B cell (primary cell): Measurements from ENCODE around the gene KSR1. TPM values are rescaled to one million over a fixed set of nuclear protein-coding genes. Genes with fewer than 3 reads are reported as not detected.
"Not testable (repeated sequence)": the region's sequence is repeated elsewhere in the genome, so short reads cannot be mapped to it uniquely, and the experiment has no call there.

Experiments
- ATAC-seq: fragments of 200-7000 bp; cut with Tn5 transposase; one replicate; pipeline ENCODE4 v1.10.0; 2021; ENCODE audit warnings: low read depth, mild to moderate bottlenecking, moderate number of reproducible peaks, moderate library complexity
- CTCF ChIA-PET: fragments of 350-600 bp; sonication (Branson Sonifier 250); formaldehyde crosslinking; loops from one replicate; lab custom pipeline; 2021; ENCODE audit warnings: antibody characterized with exemption, inconsistent platforms; lab: Charles Lee
- POLR2A ChIA-PET: fragments of 350-600 bp; sonication (Branson Sonifier 250); formaldehyde crosslinking; loops from one replicate; lab custom pipeline; 2021; ENCODE audit warnings: antibody characterized with exemption; lab: Charles Lee
- DNase-seq: peaks from one replicate; pipeline ENCODE4 v3.0.0; 2013
- H2AFZ ChIP-seq: 2 replicates; pipeline ENCODE4 v1.6.1; 2012; ENCODE audit warnings: mild to moderate bottlenecking, low read depth, low read length; ENCODE audit not compliant: insufficient read depth, poor library complexity, severe bottlenecking
- H3K27ac ChIP-seq, 2 donors: 1 replicate in 1 of 2; 2 replicates in 1 of 2; pipeline ENCODE4 v1.5.1; 2012 to 2013; ENCODE audit warnings: low read length in 2 of 2, mild to moderate bottlenecking in 2 of 2, moderate library complexity in 1 of 2
- H3K27me3 ChIP-seq, 4 experiments: fragments of 200-600 bp in 1 of 4; sonication (generic) in 1 of 4; replicated peaks in 1 of 4; 1 replicate in 2 of 4; 2 replicates in 2 of 4; pipeline versions ENCODE4 v1.6.1 to v1.7.0; 2013 to 2016; ENCODE audit warnings: low read length in 3 of 4, mild to moderate bottlenecking in 2 of 4, mixed read lengths in 1 of 4, moderate library complexity in 1 of 4; ENCODE audit not compliant: insufficient read depth in 4 of 4, control insufficient read depth in 3 of 4; ENCODE audit errors: control extremely low read depth in 1 of 4
- H3K36me3 ChIP-seq, 2 experiments: replicated peaks in 1 of 2; 1 replicate in 1 of 2; 2 replicates in 1 of 2; pipeline versions ENCODE4 v1.6.1 to v1.7.1; 2013; ENCODE audit warnings: low read length in 1 of 2; ENCODE audit not compliant: insufficient read depth in 2 of 2, control insufficient read depth in 1 of 2; ENCODE audit errors: control extremely low read depth in 1 of 2, extremely low read depth in 1 of 2
- H3K4me1 ChIP-seq, 2 donors: fragments of 200-600 bp in 1 of 2; sonication (generic) in 1 of 2; 1 replicate in 1 of 2; 2 replicates in 1 of 2; pipeline versions ENCODE4 v1.5.1 to v1.6.1; 2013 to 2017; ENCODE audit warnings: low read length in 2 of 2; ENCODE audit not compliant: control insufficient read depth in 2 of 2, insufficient read depth in 2 of 2
- H3K4me2 ChIP-seq: replicated peaks from 2 replicates; pipeline ENCODE3; 2012; ENCODE audit warnings: mild to moderate bottlenecking, low read depth, low read length; ENCODE audit not compliant: poor library complexity, severe bottlenecking
- H3K4me3 ChIP-seq, 5 experiments: fragments of 200-600 bp in 1 of 5; sonication (generic) in 1 of 5; 1 replicate in 3 of 5; 2 replicates in 2 of 5; pipeline versions ENCODE4 v1.5.1 to v1.7.0; 2011 to 2016; ENCODE audit warnings: low read length in 4 of 5, mild to moderate bottlenecking in 4 of 5, low read depth in 2 of 5, control low read depth in 1 of 5, moderate library complexity in 1 of 5; ENCODE audit not compliant: insufficient read depth in 1 of 5; ENCODE audit errors: control extremely low read depth in 1 of 5, extremely low read depth in 1 of 5
- H3K79me2 ChIP-seq: fragments of 200-600 bp; sonication (generic); one replicate; pipeline ENCODE4 v1.6.0; 2016; ENCODE audit warnings: low read length; ENCODE audit not compliant: control insufficient read depth, insufficient read depth
- H3K9ac ChIP-seq: fragments of 200-600 bp; sonication (generic); 2 replicates; pipeline ENCODE4 v1.6.1; 2017; ENCODE audit warnings: mild to moderate bottlenecking, low read length, moderate library complexity
- H3K9me3 ChIP-seq, 3 donors: one replicate each; pipeline versions ENCODE4 v1.6.1 to v1.7.1; 2013; ENCODE audit warnings: low read length in 2 of 3; ENCODE audit not compliant: control insufficient read depth in 2 of 3, insufficient read depth in 1 of 3; ENCODE audit errors: control extremely low read depth in 1 of 3
- H4K20me1 ChIP-seq: 2 replicates; pipeline ENCODE4 v1.6.0; 2012; ENCODE audit warnings: mild to moderate bottlenecking, low read length; ENCODE audit not compliant: insufficient read depth, control insufficient read depth, poor library complexity, severe bottlenecking
- H3K27ac Mint-ChIP-seq: one replicate; pipeline ENCODE4 v1.8.0; 2021; ENCODE audit warnings: mixed read lengths
- H3K27me3 Mint-ChIP-seq: one replicate; pipeline ENCODE4 v1.8.0; 2021; ENCODE audit warnings: mixed read lengths
- H3K4me1 Mint-ChIP-seq: one replicate; pipeline ENCODE4 v1.8.0; 2021; ENCODE audit warnings: mixed read lengths
- H3K4me3 Mint-ChIP-seq: one replicate; pipeline ENCODE4 v1.8.0; 2021; ENCODE audit warnings: mixed read lengths
- H3K9me3 Mint-ChIP-seq: one replicate; pipeline ENCODE4 v1.8.0; 2022; ENCODE audit warnings: mixed read lengths; ENCODE audit not compliant: insufficient read depth
- CTCF ChIP-seq: fragments of 200-600 bp; IDR thresholded peaks from one replicate; pipeline ENCODE4 v1.8.0; 2022; ENCODE audit warnings: antibody characterized with exemption, mild to moderate bottlenecking
- EZH2 ChIP-seq: IDR thresholded peaks from 2 replicates; pipeline ENCODE4 v1.6.1; 2012; ENCODE audit warnings: borderline replicate concordance, low read depth, mild to moderate bottlenecking, moderate library complexity, low read length; ENCODE audit not compliant: insufficient read depth, poor library complexity, severe bottlenecking
- WGBS: methylation state at CpG from one replicate; pipeline ENCODE4 v1.1.5; 2013; ENCODE audit warnings: missing lambda C conversion rate; ENCODE audit not compliant: insufficient coverage; 5-methylcytosine and 5-hydroxymethylcytosine counted together
- intact Hi-C: fragments of 100-400 bp; cut with micrococcal nuclease; formaldehyde crosslinking; loops from one replicate; pipeline ENCODE4 v1.10.0; 2022
- polyA plus RNA-seq: library from polyadenylated mRNA; depleted of rRNA; stranded (reverse); fragments of >200 nt; gene quantifications from 2 replicates; pipeline ENCODE4 v1.2.3, GENCODE V29; 2012
- total RNA-seq, 2 donors: library from RNA; stranded (reverse); fragments of 120-200 nt in 1 of 2; gene quantifications; 1 replicate in 1 of 2; 2 replicates in 1 of 2; pipeline versions ENCODE4 v1.2.3 to v1.2.4, GENCODE V29; 2013 to 2022

Gene KSR1
- total and polyA plus RNA-seq, 2 donors (not counting 1 experiment from before 2014, with no cell fraction given), result 27.5 to 85.6 TPM

DNA sequence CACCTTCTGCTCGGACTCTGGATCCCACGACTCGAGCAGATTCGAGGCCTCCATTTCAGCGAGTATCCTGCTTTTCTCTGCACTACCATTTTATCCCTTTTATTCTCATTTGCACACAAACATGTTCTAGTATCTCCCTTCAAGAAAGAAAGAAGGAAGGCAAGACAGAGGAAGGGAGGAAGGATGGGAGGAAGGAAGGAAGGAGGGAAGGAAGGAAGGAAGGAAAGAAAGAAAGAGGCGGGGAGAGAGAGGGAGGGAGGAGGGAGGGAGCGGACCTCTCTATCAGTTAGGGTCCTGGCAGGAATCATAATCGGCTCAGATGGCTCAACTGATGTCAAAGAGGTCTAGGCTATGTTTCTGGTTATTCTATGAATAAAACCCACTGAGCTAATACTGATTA lies 10.3 kb upstream of the KSR1 start:
- Histone ChIP-seq H3K27ac (no peak overlapping the region), H3K4me2 (no peak overlapping the region), H3K4me1 (no peaks in the 10 kb centered on the region), H3K4me3 (no peak overlapping the region), H2AFZ (no peak overlapping the region), H3K27me3 (no peaks in the 10 kb centered on the region), H3K79me2 (no peaks in the 10 kb centered on the region), H3K9ac (no peak overlapping the region), H4K20me1 (no peaks in the 10 kb centered on the region), H3K9me3 (no peaks in the 10 kb centered on the region), H3K36me3 (no peaks in the 10 kb centered on the region)
- CTCF ChIA-PET, result no interaction called here
- ATAC-seq (no peak), DNase-seq (no peak)
- Mint-ChIP-seq H3K4me1 (no peaks in the 10 kb centered on the region), H3K27ac (no peak overlapping the region), H3K9me3 (no peaks in the 10 kb centered on the region), H3K4me3 (no peak overlapping the region), H3K27me3 (peaks cover 5% of the 10 kb centered on the region)
- intact Hi-C loops, result no loop called here
- WGBS, result 80% methylated on average over 1 of the region's 8 CpGs
- no peak for TF ChIP-seq EZH2
- TF ChIP-seq CTCF, result no peak
- POLR2A ChIA-PET, result no interaction called here

DNA sequence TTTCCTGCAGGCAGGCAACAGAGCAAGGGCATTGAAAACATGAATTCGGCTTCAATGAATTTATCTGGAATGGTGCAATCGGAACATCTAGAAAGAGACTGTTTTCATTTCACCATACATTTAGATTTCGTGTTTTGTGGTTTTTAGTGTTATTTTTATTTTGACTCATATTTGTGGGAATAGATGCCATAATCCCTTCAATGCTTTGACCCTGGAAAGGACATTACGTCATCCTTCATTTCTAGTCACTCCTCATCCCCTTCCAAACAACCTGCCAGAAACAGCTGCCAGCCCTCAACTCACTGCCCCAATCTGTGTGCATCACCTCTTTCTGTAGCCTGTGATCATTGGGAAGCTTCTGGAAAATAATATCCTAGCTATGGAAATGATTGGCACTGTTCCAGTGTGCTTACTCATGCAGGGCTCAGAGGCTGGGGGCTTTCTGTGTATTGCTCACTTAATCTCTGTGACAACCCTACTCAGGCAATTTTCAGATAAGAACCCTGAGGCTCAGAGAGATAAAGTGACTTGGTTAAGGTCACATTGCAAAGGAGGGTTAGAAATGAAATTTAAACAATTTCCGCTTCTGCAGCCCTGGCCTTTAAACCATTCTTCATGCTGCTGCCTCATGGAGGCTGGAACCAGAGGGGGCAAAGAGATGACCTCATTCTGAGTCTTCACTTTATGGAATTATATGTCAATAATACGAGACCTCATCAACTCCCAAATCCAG lies 9.5 kb upstream of the KSR1 start:
- Histone ChIP-seq H3K4me3 (no peak overlapping the region), H3K36me3 (no peaks in the 10 kb centered on the region), H3K79me2 (no peaks in the 10 kb centered on the region), H3K9me3 (no peaks in the 10 kb centered on the region), H3K4me1 (no peaks in the 10 kb centered on the region), H2AFZ (no peak overlapping the region), H3K4me2 (no peak overlapping the region), H3K27me3 (no peaks in the 10 kb centered on the region), H3K27ac (no peak overlapping the region), H3K9ac (no peak overlapping the region), H4K20me1 (no peaks in the 10 kb centered on the region)
- Mint-ChIP-seq H3K4me3 (no peak overlapping the region), H3K4me1 (no peaks in the 10 kb centered on the region), H3K27ac (no peak overlapping the region), H3K27me3 (peaks cover 5% of the 10 kb centered on the region), H3K9me3 (no peaks in the 10 kb centered on the region)
- ChIA-PET POLR2A (no interaction called here), CTCF (interaction anchor here (10.2 kb wide), 1 partner anchor 154 kb away, joined by 140 read pairs; no protein-coding TSS in a partner anchor)
- TF ChIP-seq CTCF (no peak), EZH2 (no peak)
- ATAC-seq, result no peak
- no peak for DNase-seq
- intact Hi-C loops, result no loop called here
- 100% methylated on average over 2 of the region's 6 CpGs for WGBS

- DNase-seq, H3K4me3 Mint-ChIP-seq, H3K27ac ChIP-seq, intact Hi-C loops, H3K79me2 ChIP-seq, H3K4me3 ChIP-seq, H3K36me3 ChIP-seq, H2AFZ ChIP-seq, H3K27ac Mint-ChIP-seq, H3K4me2 ChIP-seq, H3K27me3 ChIP-seq, H3K4me1 Mint-ChIP-seq, H3K27me3 Mint-ChIP-seq, H3K4me1 ChIP-seq, H3K9me3 ChIP-seq, H4K20me1 ChIP-seq, H3K9me3 Mint-ChIP-seq, H3K9ac ChIP-seq, ATAC-seq: not testable (repeated sequence)
- ChIA-PET POLR2A (interaction anchor here (0.7 kb wide), 1 partner anchor 74 kb away, joined by 4 read pairs; no protein-coding TSS in a partner anchor), CTCF (interaction anchor here (10.2 kb wide), 1 partner anchor 152 kb away, joined by 140 read pairs; no protein-coding TSS in a partner anchor)
- 100% methylated on average over 4 of the region's 6 CpGs for WGBS
Measured at GRCh38 chr17:27448534-27448933, 7.7 kb upstream of the KSR1 start.
